HG02759 (cell line): ENCODE measurements around the gene CAPN15.

Experiments used
- ATAC-seq: cut with Tn5 transposase; IDR thresholded peaks from one replicate; pipeline ENCODE4 v1.9.1; 2021; ENCODE audit warnings: mild to moderate bottlenecking, moderate library complexity; ENCODE audit not compliant: unreplicated experiment

The CAPN15 gene

DNA sequence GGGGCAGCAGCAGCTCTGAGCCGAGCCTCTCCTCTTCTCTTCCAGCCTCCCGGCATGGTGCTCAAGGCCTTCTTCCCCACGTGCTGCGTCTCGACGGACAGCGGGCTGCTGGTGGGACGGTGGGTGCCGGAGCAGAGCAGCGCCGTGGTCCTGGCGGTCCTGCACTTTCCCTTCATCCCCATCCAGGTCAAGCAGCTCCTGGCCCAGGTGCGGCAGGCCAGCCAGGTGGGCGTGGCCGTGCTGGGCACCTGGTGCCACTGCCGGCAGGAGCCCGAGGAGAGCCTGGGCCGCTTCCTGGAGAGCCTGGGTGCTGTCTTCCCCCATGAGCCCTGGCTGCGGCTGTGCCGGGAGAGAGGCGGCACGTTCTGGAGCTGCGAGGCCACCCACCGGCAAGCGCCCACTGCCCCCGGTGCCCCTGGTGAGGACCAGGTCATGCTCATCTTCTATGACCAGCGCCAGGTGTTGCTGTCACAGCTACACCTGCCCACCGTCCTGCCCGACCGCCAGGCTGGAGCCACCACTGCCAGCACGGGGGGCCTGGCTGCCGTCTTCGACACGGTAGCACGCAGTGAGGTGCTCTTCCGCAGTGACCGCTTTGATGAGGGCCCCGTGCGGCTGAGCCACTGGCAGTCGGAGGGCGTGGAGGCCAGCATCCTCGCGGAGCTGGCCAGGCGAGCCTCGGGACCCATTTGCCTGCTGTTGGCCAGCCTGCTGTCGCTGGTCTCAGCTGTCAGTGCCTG is 46.7 kb downstream of the CAPN15 start:
- no peak for ATAC-seq

DNA sequence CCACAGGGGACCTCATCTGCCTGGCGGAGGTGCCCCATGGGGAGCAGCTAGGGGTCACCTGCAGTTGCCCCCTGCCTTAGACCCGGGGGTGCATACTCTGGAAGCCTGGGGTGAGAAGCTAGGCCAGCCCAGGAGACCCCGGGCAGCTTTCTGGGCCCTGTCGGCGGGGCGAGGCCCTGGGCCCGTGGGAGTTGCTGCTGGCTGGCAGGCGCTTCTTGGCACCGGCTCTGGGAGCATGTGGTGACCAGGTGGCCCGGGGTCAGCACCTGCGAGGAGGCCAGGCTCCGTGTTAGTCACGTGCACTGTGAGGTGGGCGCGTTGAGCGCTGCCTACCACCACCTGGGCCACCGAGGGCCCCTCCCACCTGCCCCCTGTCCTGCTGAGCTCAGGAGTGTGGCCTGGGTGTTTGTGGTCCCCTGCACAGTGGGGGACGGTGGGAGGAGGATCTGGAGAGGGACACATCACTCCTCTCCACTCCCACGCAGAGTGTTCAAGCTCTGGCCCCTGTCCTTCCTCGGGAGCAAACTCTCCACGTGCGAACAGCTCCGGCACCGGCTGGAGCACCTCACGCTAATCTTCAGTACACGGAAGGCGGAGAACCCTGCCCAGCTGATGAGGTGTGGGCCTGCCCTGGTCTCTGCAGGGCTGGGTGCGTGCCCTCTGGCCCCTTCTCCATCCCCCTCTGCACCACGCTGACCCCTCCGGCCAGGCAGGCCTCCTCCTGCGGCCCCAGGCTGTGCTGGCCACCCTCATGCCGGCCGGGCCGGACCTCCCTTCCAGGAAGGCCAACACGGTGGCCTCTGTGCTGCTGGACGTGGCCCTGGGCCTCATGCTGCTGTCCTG is 48.1 kb downstream of the CAPN15 start:
- ATAC-seq, result no peak

DNA sequence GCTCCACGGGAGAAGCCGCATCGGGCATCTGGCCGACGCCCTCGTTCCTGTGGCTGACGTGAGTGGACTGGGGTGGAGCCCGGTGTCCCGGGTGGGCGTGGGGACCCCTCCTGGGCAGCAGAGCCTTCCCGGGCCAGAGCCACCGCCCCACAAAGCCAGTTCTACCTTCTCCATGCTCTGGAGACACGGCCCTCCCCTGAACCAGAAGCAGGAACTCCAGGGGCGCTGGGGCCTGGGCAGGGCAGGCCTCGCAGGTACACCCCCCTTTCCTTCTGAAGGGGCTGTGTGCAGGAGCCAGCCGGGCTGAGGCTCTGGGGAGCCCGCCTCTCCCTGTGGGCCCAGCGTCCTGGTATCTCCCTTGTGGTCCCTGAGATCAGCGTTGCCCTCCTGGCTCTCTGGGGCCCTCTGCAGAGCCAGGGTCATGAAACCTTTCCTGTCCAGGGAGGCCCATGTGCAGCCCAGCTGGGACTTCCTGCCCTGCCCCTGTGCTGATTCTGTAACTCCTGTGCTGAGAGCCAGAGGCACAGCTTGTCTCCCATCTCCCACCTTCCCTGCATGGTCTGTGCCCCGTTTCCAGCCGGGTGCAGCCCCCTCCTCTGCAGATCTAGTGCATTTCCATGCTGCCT is 48.8 kb downstream of the CAPN15 start:
- no peak for ATAC-seq

DNA sequence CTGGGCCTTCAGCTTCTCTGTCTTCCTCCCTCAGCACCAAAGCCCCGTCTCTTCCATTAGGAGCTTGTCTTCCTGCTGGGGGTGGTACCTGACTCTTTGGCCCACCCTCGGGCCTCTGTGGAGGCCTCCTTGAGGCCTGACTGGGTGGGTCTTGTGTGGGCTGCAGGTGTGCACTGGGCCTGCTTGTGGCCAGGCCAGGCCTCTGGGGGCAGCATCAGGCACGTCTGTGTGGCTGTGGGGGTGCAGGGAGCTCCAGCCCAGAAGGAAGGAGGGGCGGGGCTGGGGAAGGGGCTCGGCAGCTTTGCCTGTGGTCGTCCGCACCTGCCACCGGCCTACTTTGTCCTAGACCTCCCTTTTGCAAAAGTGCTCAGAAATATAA is 49.3 kb downstream of the CAPN15 start:
- ATAC-seq, result no peak

DNA sequence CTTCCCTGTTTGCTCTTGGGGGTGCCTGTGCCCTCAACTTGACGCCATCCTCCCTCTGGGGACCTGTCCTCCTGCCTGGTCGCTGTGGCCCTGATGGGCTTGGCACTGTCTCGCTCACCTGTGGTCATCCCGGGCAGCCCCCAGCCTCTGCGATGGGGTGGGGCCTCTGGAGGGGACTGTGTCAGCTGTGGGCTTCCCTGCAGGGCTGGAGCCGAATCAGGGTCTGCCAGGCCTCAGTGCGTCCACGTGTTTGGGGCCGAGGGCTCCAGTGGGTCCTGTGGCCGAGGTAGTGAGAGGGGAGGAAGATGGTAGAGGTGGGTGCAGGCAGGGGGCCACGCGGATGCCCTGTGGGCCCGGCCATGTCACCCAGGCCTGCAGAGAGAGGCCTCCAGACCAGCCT is 50.3 kb downstream of the CAPN15 start:
- ATAC-seq, result no peak

DNA sequence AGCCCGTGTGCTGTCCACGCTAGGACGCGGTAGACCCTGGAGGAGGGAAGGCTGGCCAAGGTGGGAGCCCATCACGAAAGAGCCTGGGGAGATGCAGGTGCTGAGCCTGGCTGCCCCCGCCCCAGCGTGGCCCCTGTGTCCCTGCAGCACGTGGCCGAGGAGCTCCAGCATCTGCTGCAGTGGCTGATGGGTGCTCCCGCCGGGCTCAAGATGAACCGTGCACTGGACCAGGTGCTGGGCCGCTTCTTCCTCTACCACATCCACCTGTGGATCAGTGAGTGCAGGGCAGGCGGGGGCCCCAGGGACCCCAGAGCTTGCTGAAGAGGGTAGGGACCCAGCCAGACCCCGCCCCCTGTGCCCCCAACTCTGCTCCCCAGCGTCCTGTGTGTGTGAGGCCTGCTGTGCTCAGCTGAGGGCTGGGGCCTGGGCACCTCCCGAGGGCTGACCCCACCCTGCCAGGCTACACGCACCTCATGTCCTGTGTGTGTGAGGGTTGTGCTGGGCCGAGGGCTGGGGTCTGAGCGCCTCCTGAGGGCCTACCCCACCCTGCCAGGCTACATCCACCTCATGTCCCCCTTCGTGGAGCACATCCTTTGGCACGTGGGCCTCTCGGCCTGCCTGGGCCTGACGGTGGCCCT is 50.8 kb downstream of the CAPN15 start:
- no peak for ATAC-seq

DNA sequence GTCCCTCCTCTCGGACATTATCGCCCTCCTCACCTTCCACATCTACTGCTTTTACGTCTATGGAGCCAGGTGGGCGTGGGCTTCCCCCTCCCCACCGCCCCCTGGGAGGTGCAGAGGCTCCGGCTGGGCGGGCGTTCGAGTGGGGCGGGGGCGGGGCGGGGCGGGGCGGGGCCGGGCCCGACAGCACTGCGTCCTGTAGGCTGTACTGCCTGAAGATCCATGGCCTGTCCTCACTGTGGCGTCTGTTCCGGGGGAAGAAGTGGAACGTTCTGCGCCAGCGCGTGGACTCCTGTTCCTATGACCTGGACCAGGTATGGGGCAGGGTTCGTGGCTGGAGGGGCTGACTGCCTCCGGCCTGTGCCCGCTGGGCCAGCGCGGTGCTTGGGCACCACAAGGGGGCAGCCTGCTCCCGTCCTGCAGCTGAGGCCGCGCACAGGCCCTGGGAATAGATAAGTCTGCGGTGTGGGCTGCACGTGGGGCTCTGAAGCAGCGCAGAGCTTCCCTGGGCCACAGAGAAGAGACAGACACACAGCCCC is 51.4 kb downstream of the CAPN15 start:
- ATAC-seq, result peak; percentile 67

DNA sequence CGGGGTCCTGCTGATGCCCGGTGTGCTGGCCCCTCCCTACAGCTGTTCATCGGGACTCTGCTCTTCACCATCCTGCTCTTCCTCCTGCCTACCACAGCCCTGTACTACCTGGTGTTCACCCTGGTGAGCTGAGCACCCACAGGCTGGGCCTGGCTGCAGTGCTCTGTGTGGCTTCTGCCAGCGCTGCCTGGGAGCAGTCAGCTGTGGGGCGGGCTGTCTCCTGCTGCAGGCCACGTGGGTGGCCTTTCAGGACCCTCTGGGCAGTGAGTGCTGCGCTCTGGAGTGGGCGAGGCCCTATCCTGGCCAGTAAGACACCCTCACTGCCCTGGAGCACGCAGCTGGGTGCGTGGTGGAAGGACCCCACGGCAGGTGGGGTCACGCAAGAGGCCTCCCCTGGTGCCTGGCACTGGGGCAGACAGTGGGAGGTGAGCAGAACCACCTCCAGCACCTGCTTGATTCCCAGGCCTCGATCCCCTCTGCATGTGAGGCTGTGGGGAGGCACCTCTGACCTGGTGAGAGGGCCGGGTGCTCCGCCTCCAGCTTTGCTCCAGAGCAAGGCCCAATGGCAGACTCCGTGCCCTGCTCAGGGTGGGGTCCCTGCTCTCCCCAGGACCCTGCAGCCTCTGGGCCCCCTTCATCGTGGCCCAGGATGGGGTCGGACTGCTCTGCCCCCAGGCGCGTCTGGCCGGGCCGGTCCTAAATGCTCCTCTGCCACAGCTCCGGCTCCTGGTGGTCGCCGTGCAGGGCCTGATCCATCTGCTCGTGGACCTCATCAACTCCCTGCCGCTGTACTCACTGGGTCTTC is 52.8 kb downstream of the CAPN15 start:
- no peak for ATAC-seq

DNA sequence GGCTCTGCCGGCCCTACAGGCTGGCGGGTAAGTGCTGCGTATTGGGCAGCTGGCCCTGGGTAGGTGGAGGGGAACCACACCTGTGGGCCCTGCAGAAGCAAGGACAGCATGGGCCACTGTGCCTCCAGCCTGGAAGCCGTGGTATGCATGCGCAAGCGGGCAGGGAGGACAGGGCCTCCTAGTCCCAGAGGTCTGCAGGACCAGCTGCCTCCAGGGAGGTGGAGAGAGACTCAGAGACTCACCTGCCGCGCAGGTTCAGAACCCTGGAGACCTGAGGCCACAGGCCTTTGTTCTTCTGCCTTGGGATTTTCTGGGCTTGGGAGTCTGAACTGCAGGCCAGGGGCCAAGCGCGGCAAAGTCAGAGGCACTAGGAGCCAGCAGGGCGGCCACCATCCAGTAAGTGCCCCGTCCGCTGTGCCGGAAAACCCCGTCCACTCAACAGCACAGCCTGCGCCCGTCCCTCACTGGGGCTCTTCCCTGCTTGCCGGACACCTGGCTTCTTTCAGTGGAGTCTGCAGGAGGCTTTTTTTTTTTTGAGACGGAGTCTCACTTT is 53.5 kb downstream of the CAPN15 start:
- ATAC-seq, result no peak

DNA sequence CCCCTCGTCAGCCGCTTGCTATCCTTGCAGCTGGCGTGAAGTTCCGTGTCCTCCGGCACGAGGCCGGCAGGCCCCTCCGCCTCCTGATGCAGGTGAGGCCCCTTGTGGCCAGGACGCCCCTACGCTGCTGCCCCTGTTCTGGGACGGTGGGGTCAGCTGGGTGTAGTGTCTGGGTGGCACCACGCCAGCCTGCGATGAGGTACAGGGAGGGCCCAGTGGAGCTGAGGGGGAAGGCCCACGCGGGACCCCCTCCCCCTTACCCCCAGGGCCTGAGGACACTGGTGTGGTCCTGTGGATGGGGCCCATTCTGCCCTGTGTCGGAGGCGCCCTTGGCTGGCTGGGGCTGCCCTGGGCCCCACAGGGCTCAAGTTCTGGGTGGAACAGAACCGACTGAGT is 54.7 kb downstream of the CAPN15 start:
- no peak for ATAC-seq

DNA sequence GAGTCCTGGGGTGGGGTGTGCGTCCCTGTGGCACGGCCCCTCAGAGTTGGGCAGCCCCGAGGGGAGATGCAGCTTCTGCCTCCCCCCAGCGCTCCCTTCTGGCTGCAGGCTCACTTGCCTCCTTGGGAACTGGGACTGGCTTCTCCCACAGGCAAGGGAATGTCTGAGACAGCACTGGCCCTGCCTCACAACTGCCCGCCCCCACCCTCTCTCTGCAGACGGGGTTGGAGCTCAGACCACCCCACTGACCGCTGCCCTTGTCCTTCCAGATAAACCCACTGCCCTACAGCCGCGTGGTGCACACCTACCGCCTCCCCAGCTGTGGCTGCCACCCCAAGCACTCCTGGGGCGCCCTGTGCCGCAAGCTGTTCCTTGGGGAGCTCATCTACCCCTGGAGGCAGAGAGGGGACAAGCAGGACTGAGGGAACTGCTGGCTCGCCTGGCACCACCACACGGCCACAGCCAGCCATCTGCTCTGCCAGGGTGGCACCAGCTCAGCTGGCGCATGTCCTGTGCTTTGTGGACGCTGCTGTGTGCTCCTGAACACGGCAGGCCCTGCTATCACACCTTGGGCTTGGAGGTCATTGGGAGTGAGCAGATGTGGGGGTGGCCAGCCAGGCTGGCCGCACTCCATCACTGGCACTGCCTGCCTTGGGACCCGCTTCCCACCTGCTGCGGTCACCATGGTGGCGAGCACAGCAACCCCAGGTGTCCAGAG is 55.3 kb downstream of the CAPN15 start:
- ATAC-seq, result no peak

DNA sequence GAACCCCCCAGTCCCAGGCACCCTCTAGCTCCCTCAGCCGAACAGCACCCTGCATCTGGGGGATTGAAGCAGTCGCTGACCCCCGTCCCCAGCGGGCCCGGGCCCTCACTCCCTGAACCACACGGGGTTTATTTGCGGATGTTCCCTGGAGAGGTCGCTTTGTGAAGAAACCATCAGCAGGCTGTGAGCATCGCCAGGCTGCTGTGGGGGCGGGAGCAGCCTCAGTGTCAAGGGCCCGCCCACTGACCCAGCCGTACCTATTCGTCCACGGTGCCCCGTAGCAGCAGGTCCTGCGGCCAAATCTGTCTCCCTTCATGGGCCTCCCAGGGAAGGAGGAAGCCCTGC is 55.9 kb downstream of the CAPN15 start:
- no peak for ATAC-seq

DNA sequence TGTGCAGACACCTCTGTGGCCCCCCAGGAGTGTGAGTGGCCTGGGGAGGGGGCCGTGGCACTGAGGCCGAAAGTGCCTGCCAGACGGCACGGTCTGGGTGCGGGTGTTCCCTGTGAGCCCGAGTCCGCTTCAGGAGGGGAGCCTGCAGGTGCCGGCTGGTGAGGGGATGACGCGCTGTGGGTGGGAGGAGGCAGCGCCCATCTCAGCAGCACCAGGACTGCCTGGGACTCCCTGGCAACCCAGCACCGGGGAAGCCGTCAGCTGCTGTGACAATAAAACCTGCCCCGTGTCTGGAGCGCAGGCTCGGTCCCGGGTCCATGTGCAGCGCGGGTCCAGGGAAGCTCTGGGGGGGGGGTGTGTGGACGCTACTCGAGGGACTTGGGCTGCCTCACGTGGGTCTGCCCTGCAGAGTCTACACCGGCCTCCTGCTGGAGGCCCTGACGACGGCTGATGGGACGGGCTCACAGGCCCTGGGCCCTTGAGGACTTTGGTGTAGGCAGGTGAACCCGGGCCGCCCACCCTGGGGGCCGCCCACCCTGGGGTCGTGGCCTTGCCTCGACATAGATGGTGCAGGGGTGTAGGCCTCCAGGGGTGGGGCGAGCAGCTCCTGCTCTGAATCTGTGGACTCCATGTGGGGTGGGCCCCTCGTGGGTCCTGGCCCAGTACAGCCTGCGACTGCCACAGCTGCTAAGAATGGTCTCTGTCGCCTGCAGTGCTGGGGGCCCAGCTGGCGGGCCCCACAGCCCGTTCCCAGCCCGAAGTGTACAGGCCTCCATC is 56.5 kb downstream of the CAPN15 start:
- no peak for ATAC-seq

DNA sequence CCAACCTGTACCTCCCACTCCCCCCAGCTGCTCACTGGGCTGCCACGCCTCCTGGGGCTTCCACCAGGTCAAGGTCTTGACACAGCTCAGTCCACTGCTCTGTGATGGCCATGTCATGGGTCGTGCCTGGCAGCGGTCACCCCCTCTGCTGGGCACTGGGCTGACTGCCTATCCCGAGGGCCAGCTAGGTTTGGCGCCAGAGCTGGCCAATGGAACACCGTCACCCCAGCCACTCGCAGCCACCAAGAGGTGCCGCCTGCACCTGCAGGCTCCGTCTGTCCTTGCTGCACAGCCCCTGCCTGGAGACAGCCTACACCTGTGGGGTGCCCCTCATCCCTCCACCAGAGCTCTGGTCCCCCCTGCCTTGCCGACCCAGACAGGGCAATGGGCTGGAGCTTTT is 57.8 kb downstream of the CAPN15 start:
- no peak for ATAC-seq

DNA sequence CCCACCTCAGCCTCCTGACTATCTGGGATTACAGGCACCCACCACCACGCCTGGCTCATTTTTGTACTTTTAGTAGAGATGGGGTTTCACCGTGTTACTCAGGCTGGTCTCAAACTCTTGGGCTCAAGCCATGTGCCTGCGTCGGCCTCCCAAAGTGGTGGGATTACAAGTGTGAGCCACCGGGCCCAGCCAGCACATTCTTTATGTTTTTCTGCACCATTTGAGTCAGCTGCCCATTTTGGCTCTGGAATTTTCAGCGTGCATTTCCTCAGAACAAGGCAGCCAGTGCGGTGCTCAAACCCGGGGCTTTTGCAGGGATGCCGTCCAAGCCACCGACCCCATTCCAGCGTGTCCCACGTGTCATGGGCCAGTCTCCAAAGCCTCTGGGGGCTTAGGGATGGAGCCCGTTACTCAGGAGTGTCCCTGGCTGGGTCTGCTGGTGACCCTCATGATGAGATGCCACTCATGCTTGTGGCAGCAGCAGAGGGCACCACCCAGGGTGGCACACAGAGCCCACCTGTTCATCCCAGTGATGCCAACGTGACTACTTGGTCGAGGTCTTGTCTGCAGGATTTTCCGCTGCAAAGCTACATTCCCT is 58.6 kb downstream of the CAPN15 start:
- no peak for ATAC-seq

DNA sequence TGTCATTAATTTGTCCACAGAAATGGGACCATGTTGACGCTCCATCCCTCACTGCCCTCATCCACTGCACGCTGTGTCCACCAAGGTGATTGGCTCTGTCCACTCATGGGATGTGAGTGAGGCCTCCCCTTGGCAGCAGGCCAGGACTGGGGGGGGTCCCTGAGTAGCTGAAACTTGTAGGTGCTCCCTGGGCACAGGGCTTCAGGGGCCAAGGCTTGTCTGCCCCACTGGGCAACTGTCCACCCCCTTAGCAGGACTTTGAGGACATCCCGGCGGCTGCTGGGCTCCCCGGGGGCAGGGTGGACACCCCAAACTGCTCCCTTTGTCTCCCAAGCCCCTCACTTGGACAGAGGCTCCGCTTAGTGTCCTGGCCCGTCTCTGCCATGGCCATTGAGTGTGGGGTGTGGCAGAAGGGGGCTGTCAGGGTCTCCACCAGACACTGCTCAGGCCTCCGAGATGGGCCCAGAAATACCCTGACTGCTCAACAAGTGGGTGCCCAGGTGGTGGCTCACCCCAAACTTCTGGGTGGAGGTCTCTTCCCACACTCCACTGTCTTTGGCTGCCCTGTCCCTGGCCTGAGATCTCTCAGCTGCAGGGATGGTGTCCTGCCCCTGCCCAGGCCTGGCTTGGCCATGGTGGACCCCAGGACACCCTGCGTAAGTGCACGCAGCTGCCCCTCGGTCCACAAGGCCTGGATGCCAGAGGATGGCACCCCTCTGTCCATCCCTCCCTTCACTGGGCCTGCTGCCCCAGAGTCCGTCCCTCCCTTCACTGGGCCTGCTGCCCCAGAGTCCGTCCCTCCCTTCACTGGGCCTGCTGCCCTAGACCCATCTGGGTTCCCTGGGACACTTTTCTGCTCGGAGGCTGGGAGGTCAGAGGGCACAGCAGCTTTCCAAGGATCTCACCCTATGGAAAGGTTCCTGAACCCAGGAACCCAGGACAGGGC is 59.4 kb downstream of the CAPN15 start:
- ATAC-seq, result no peak

DNA sequence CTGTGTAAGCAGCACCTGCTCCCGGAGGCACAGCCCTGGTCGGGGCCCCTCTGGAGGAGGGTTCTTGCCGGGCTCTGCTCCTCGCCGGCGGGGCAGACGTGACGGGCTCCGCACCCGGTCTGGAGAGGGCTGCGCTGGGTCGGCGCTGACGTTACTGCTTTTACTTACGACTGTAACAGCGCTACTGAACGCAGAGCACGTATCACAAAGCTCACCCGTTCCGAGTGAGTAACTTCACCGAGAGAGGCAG is 61.1 kb downstream of the CAPN15 start:
- peak; percentile 14 for ATAC-seq
